22Rv1 (cell line): ENCODE results near the gene TTLL5.
A peak's percentile ranks its signal among the peaks of the same experiment; 100 is the strongest.

Experiments used
- H3K27ac ChIP-seq: fragments of 450-650 bp; 2 replicates; pipeline ENCODE4 v1.5.1; 2017
- ZFX ChIP-seq: fragments of 450-650 bp; IDR thresholded peaks from 2 replicates; pipeline ENCODE4 v1.6.1; 2017; ENCODE audit warnings: antibody characterized with exemption, borderline replicate concordance
- TF ChIP-seq, protein P1 (sequence below): fragments of 450-650 bp; IDR thresholded peaks from 2 replicates; pipeline ENCODE4 v1.5.1; 2017; ENCODE audit warnings: mild to moderate bottlenecking

Gene TTLL5

DNA sequence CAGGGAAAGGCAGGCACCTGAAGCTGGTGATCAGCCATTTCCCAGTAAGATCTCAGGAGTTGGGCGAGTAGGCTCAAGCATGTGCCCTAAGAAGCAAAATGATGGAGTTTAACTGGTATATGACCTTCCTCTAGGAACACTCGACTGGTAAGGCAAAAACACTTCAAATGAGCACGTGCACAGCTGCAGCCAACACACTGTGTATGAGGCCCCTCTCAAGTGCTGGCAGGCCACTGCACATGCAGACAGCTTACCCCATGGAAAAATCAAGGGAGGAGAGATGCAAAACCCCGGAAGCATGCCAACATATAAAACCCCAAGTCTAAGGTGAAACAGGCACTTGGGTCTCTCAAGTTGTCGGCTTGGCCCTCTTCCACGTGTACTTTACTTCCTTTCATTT lies 39.2 kb downstream of the TTLL5 start:
- TF ChIP-seq ZFX: no peak
- TF ChIP-seq, protein P1, sequence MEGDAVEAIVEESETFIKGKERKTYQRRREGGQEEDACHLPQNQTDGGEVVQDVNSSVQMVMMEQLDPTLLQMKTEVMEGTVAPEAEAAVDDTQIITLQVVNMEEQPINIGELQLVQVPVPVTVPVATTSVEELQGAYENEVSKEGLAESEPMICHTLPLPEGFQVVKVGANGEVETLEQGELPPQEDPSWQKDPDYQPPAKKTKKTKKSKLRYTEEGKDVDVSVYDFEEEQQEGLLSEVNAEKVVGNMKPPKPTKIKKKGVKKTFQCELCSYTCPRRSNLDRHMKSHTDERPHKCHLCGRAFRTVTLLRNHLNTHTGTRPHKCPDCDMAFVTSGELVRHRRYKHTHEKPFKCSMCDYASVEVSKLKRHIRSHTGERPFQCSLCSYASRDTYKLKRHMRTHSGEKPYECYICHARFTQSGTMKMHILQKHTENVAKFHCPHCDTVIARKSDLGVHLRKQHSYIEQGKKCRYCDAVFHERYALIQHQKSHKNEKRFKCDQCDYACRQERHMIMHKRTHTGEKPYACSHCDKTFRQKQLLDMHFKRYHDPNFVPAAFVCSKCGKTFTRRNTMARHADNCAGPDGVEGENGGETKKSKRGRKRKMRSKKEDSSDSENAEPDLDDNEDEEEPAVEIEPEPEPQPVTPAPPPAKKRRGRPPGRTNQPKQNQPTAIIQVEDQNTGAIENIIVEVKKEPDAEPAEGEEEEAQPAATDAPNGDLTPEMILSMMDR: no peak
- H3K27ac ChIP-seq: no peak overlapping the region

DNA sequence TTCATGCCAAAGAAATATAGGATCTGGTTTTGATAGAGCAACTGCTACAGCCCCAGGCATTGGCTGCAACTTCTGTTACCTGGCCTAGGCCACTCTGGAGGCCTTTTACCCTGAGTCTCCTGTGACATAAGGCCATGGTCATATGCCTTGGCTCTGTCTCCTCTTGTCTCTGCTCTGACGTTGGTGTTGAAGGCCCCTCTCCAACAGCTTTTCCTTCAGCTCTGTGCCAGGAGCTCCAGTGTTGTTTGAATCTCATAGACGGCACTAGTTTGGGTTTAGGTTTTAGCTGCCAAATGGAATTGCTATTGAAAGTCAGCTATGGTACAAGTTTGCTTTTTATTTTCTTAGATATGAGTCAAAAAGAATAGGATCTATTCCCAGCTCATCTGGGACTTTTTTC lies 41.1 kb downstream of the TTLL5 start:
- TF ChIP-seq, protein P1: no peak
- H3K27ac ChIP-seq: no peak overlapping the region

DNA sequence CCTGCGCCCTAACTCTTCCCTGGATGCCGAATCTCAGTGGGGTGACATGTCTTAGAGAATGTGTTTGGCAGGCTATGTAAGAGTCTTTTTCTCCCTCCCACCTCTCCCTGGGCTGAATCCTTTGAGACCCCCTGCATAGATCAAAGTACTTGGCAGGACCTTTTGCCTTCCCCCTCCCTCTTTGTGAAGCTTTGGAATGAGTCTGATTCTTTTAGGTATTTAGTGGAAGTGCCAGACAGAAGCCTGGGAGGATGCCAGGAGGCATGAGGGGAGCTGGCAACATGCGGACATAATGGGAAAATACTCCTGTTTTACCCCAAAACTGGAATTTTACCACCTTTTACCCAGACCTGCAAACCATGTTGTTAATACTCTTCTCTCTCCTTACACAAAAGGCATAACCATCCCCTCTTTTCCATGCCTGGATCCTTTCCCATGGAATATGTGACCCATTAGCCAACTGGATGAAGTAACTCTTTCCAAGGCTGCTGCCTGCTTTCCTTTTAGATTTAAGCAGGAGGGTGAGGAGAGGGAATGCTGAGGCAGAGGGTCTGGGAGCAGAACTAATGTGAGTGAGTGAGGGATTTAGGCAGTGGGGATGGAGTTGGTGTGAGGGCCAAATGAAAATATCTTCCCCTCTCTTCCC lies 41.7 kb downstream of the TTLL5 start:
- no peak overlapping the region for H3K27ac ChIP-seq
- TF ChIP-seq, protein P1: no peak
- no peak for TF ChIP-seq ZFX

DNA sequence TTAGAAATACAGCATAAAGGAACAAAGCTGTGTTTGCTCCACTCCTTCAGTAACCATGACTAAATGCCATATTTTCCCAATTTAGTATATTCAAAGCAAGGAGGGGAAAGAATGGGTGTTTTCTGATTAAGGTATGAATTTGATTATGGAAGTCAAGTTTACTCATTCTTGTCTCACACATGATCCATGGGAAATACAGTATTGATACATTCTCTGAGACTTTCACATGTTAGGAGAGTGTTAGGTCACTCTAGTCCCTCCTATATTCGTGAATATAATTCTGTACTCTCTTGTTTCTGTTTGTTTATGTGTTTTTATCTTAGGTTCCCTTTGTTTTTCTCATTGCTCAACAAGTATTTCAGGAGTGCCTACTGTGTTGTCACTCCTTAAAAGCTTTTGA lies 42.4 kb downstream of the TTLL5 start:
- no peak for TF ChIP-seq ZFX
- TF ChIP-seq, protein P1: no peak
- no peak overlapping the region for H3K27ac ChIP-seq

DNA sequence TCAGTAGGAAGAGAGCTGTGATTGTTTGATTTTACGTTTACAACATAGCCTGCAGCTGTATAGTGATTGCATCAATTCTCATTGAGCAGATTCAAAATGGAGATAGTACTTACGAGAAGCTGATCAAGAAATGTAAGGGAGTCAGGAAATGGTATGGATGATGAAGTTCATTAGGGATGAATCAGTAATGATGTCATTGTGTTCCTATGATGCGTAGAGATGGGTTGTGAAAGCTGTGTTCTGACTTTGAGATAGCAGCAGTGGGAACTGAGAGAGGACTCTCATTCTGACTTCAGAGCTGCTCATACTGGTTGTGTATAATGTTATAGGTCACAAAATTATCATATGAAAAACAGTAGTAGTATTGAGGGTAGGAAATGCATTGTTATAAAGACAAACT lies 44.0 kb downstream of the TTLL5 start:
- no peak overlapping the region for H3K27ac ChIP-seq
- TF ChIP-seq, protein P1: no peak
- no peak for TF ChIP-seq ZFX

DNA sequence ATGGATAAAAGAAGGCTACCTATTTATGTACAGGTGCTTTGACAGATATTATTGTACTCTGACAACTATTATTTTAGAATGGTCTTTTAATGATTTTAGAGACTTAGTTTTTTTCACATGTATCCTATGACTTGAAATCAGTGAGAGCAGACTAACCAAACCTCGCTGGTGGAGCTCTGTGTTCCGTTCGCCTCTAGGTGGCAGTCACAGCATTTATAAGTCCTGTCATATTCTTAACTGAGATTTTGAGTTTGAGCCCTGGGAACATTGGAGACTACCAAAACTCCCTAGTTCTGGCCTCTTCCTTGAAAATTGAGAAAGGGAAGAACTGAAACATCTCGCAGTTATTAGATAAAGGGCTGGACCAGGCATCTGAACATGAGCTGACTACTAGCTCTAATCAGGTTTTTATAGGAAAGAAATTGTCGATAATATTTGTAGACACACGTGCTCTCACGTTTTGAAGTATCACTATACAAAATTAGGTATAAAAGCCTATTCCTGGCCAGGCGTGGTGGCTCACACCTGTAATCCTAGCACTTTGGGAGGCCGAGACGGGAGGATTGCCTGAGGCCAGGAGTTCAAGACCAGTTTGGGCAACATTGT lies 48.3 kb downstream of the TTLL5 start:
- H3K27ac ChIP-seq: no peak overlapping the region
- no peak for TF ChIP-seq ZFX
- TF ChIP-seq, protein P1: peak; percentile 87

DNA sequence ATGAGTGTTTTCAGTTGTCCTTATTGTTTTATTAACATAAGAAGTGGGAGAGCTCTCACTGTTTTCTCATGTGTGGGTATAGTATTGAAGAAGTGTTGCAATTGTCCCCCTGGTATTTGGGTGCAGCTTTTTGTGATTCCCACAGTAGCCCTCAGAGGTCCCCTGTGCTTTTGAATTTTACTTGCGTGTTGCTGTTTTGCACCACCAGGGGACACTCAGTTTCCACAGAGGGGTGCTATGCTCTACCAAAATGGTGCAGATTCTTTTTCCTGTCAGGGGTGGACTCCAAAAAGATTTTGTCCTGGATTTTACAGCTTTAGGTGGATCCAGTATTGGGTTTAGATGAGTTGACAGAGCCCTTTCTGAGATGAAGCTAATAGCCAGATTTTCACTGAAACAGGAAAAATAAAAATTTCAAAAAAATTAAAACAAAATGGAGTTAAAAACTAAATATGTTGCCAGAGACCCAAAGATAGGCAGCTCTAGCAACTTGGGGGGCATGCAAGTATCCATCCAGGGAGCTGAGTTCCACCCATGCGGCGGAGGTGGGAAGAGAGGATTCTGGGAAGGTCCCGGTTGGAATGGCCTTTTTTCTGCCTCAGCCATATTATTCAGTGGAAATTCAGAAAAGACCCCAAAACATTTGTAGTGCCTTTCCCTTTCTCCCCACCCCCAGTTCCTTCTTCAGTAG lies 50.2 kb downstream of the TTLL5 start:
- H3K27ac ChIP-seq: no peak overlapping the region

More for the DNA sequence above, 50.2 kb downstream of the TTLL5 start:
- TF ChIP-seq, protein P1: peak; percentile 58
- no peak for TF ChIP-seq ZFX
